Common myeloid progenitor, CD34-positive (primary cell): Measurements from ENCODE around the gene RBM4B.

Source experiments
- CTCF ChIA-PET: fragments of 350-600 bp; sonication (Branson Sonifier 250); formaldehyde crosslinking; loops from one replicate; lab custom pipeline; 2021; ENCODE audit warnings: antibody characterized with exemption; lab: Charles Lee
- POLR2A ChIA-PET: fragments of 350-600 bp; sonication (Branson Sonifier 250); formaldehyde crosslinking; loops from one replicate; lab custom pipeline; 2021; ENCODE audit warnings: antibody characterized with exemption; lab: Charles Lee
- DNase-seq, 3 donors: peaks; one replicate each; pipeline versions ENCODE4 v3.0.0 to v3.0.0-alpha.2; 2013
- H3K27ac ChIP-seq, 2 experiments: 1 replicate in 1 of 2; 2 replicates in 1 of 2; pipeline ENCODE4 v1.7.0; 2013; ENCODE audit warnings: inconsistent platforms in 2 of 2, low read length in 2 of 2, mild to moderate bottlenecking in 2 of 2, low read depth in 1 of 2, moderate library complexity in 1 of 2; ENCODE audit not compliant: severe bottlenecking in 2 of 2, insufficient read depth in 1 of 2, poor library complexity in 1 of 2
- H3K27me3 ChIP-seq, 5 experiments: replicated peaks in 2 of 5; 1 replicate in 3 of 5; 2 replicates in 2 of 5; pipeline versions ENCODE4 v1.6.1 to v1.7.0; 2013; ENCODE audit warnings: low read length in 4 of 5, mild to moderate bottlenecking in 2 of 5, moderate library complexity in 2 of 5, inconsistent platforms in 1 of 5; ENCODE audit not compliant: insufficient read depth in 5 of 5, control insufficient read depth in 4 of 5
- H3K36me3 ChIP-seq, 4 experiments: 1 replicate in 2 of 4; 2 replicates in 2 of 4; pipeline versions ENCODE4 v1.6.1 to v1.7.0; 2013; ENCODE audit warnings: low read length in 3 of 4, control low read depth in 1 of 4, mild to moderate bottlenecking in 1 of 4; ENCODE audit not compliant: control insufficient read depth in 4 of 4, insufficient read depth in 4 of 4
- H3K4me1 ChIP-seq, 4 experiments: 1 replicate in 3 of 4; 2 replicates in 1 of 4; pipeline versions ENCODE4 v1.6.1 to v1.7.1; 2013; ENCODE audit warnings: low read length in 3 of 4, mild to moderate bottlenecking in 3 of 4, control low read depth in 1 of 4, inconsistent platforms in 1 of 4, moderate library complexity in 1 of 4; ENCODE audit not compliant: control insufficient read depth in 4 of 4, insufficient read depth in 4 of 4; ENCODE audit errors: control extremely low read depth in 1 of 4
- H3K4me3 ChIP-seq, 7 experiments: 1 replicate in 4 of 7; 2 replicates in 3 of 7; pipeline versions ENCODE4 v1.5.1 to v1.7.0; 2013; ENCODE audit warnings: mild to moderate bottlenecking in 7 of 7, low read length in 6 of 7, moderate library complexity in 6 of 7, inconsistent platforms in 2 of 7, low read depth in 2 of 7, control low read depth in 1 of 7; ENCODE audit not compliant: insufficient read depth in 4 of 7, control insufficient read depth in 1 of 7; ENCODE audit errors: extremely low read depth in 1 of 7
- H3K9me3 ChIP-seq, 5 experiments: 1 replicate in 4 of 5; 2 replicates in 1 of 5; pipeline versions ENCODE4 v1.6.1 to v1.7.1; 2013; ENCODE audit warnings: low read length in 4 of 5, mild to moderate bottlenecking in 2 of 5, inconsistent platforms in 1 of 5, low read depth in 1 of 5, moderate library complexity in 1 of 5; ENCODE audit not compliant: control insufficient read depth in 4 of 5, insufficient read depth in 2 of 5; ENCODE audit errors: control extremely low read depth in 1 of 5
- WGBS: methylation state at CpG from one replicate; pipeline ENCODE4 v1.1.5; 2013; ENCODE audit not compliant: insufficient coverage; 5-methylcytosine and 5-hydroxymethylcytosine counted together

The RBM4B gene

DNA sequence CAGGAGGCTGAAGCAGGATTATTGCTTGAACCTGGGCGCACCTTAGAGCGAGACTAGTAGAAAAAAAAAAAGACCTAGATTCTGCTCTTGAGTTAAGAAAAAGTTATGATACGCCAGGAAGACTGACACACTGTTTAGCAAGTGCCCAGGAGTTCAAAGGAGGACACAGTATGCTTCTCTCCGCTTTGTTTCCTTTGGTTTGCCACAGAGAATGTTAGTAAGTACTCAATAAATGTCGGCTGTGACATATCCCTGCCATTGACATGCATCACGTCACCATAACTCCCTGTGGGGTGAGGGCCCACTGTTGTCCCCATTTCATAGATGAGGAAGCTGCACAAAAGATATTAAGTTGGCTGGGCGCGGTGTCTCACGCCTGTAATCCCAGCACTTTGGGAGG is 44.3 kb upstream of the RBM4B start:
- no peak for DNase-seq
- ChIA-PET POLR2A (interaction anchor here (0.6 kb wide), 1 partner anchor 44 kb away, joined by 3 read pairs; no protein-coding TSS in a partner anchor), CTCF (interaction anchor here (0.6 kb wide), 1 partner anchor 127 kb away, joined by 3 read pairs; no protein-coding TSS in a partner anchor)
- no peaks in the 10 kb centered on the region for H3K9me3 ChIP-seq
- peaks cover 6 to 33% (median 24%) of the 10 kb centered on the region in 5 experiments for H3K27me3 ChIP-seq
- peaks cover 0 to 25% (median 10%) of the 10 kb centered on the region in 4 experiments for H3K4me1 ChIP-seq
- no peaks in the 10 kb centered on the region for H3K36me3 ChIP-seq
- 94% methylated on average over 9 of the region's 9 CpGs for WGBS
- H3K4me3 ChIP-seq = no peak overlapping the region
- H3K27ac ChIP-seq = no peak overlapping the region

DNA sequence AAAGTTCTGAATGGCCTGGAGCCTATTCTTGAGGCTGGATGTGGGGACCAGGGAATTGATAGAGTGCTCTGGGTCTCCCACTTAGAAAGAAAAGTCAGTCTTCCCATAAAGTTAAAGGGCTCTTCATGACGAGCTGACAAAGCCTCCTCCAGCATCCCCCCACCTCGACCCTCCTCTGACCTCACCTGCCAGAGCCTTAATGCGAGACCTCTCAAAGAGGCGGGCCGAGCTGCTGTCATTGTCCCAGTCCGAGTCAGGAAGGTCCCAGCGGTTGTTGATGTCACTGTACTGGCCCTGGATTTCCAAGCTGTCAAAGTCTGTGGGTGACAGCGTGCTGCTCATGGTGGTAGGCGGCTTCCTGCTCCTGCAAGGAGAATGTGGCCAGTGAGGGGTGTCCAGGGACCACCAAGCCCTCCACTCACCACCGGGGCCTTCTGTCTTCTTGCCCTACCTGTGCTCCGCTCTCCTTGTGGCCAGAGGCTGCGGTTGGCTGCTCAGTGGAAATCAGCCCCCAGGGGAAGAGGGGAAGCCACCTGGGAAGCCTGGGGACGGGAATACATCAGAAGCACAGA is 43.3 kb upstream of the RBM4B start:
- no peaks in the 10 kb centered on the region for H3K9me3 ChIP-seq
- H3K4me1 ChIP-seq = peaks cover 0 to 19% (median 9%) of the 10 kb centered on the region in 4 experiments
- peaks cover 0 to 24% (median 15%) of the 10 kb centered on the region in 5 experiments for H3K27me3 ChIP-seq
- WGBS = 91% methylated on average over 11 of the region's 13 CpGs
- no peaks in the 10 kb centered on the region for H3K36me3 ChIP-seq
- H3K27ac ChIP-seq = no peak overlapping the region
- POLR2A ChIA-PET = no interaction called here
- CTCF ChIA-PET = no interaction called here
- DNase-seq = no peak
- no peak overlapping the region for H3K4me3 ChIP-seq

DNA sequence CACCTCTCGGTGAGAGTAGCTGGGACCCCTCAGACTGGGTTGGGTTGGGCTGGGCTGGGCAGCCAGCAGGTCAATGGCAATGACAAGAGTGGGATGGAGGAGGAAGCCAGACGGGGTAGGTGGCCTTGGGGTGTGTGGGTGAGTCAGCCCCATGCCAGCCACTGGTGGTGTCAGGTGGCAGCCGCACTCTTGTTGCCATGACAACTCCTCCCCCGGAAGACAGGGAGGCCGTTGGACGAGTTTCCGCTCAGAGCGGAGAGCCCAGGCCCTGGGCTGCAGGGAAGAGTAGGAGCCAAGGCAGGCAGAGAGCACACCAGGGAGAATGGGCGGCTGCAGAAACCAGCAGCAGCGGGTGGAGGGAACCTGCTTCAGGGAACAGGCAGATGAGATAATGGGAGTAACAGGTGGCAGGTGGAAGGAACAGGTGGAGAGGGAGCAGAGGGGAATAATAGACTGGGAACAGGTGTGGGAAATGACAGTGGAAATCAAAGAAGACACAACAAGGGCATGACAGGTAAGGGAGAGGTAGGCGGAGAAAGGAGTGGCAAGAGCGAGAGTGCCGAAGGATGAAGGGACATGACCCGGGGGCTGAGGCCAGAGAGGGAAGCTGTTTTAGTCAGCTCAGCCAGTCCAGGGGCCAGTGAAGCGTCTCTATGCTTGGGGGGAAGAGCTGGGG is 42.7 kb upstream of the RBM4B start:
- 60% methylated on average over 13 of the region's 15 CpGs for WGBS
- H3K4me1 ChIP-seq = peaks cover 0 to 16% (median 9%) of the 10 kb centered on the region in 4 experiments
- POLR2A ChIA-PET = no interaction called here
- no peaks in the 10 kb centered on the region for H3K9me3 ChIP-seq
- H3K27ac ChIP-seq = no peak overlapping the region
- H3K36me3 ChIP-seq = no peaks in the 10 kb centered on the region
- H3K27me3 ChIP-seq = peaks cover 0 to 18% (median 10%) of the 10 kb centered on the region in 5 experiments
- DNase-seq = peak; percentile 48 to 82 (median 79)
- CTCF ChIA-PET = no interaction called here
- H3K4me3 ChIP-seq = peak overlapping the region in 2 of 7 experiments; percentile 36 to 45

DNA sequence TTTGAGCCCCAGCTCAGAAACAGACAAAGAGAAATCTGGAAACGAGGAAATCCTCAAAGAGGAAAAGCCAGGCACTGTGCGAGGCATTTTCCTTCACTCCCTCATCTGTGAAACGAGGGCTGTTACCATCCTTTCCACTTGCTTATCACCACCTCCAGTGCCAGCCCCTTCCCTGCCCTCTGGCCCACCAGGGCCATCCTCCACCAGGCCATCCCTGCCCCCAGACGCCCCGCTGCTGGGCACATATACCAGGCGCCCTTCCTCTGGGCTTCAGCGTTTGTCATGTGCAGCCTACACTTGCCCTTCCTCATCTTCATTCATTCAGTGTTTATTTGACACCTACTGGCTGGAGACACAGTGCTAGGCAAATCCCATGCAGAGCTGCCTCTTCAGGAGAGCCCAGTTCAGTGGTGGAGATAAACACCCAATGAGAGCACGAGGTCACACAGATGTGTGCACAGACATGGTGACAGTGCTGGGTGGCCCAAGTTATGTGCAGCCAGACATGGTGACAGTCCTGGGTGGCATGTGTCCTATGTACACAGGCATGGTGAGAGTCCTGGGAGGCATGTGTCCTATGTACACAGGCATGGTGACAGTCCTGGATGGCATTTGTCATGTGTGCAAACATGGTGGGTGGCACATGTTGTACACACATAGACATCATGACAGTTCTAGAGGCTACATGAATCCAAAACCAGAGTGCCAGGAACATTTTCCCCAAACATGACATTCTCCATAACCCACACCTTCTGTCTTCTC is 41.6 kb upstream of the RBM4B start:
- peaks cover 0 to 16% (median 9%) of the 10 kb centered on the region in 4 experiments for H3K4me1 ChIP-seq
- no peaks in the 10 kb centered on the region for H3K36me3 ChIP-seq
- no peak for DNase-seq
- no peak overlapping the region for H3K27ac ChIP-seq
- ChIA-PET CTCF (no interaction called here), POLR2A (no interaction called here)
- peaks cover 0 to 8% (median 1%) of the 10 kb centered on the region in 5 experiments for H3K27me3 ChIP-seq
- no peaks in the 10 kb centered on the region for H3K9me3 ChIP-seq
- no peak overlapping the region for H3K4me3 ChIP-seq
- 97% methylated on average over 6 of the region's 8 CpGs for WGBS

DNA sequence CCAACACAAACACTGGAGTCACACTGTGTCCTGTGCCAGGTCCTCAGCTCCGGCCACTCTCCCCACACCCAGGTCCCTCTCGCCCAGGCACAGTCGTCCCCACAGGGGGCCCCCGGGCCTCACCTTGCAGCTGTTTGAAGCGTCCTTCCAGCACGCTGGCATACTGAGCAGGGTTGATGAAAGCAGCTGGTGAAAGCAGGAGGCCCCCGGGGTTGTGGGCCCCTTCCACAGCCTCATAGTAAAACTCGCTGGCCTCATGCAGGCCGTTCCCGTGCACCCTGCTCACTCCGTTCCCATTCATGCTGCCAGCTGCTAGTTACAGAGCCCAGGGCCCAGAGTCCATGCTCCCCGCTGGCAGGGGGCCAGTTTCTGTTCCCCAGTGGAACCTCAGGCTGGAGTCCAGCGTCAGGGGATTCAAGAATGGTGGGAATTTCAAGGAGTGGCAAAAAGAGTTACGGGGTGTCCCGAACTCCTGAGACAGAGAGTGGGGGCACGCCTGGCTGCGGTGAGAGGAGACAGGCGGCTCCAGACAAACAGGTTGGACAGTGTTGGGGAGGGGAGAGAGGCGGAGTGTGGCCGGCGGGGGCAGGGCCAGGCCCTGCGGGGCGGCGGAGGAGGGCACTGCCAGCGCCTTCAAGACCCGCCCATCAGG is 40.8 kb upstream of the RBM4B start:
- H3K9me3 ChIP-seq = no peaks in the 10 kb centered on the region
- ChIA-PET POLR2A (no interaction called here), CTCF (no interaction called here)
- no peak overlapping the region for H3K4me3 ChIP-seq
- peaks cover 0 to 1% (median 0%) of the 10 kb centered on the region in 5 experiments for H3K27me3 ChIP-seq
- no peak overlapping the region for H3K27ac ChIP-seq
- H3K4me1 ChIP-seq = peaks cover 0 to 19% (median 11%) of the 10 kb centered on the region in 4 experiments
- H3K36me3 ChIP-seq = no peaks in the 10 kb centered on the region
- WGBS = 74% methylated on average over 14 of the region's 26 CpGs
- DNase-seq = no peak

DNA sequence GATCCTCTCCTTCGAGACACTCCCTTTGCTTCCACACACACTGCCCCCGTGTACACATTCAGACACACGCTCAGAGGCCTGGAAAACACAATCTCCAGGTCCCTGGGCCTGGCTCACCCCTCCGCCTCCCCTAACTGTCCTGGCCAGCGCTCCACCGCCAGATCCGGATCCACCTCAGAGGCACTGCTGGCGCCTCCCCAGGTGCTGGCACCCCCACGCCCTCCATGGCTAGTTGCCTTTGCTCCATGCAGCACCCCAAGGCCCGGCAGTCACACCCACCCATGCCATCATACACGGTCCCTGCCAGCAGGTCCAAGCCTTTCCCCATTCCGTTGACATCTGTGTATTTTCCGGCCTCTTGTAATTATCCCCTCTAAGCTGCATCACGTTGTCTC is 40.2 kb upstream of the RBM4B start:
- whole genome bisulfite sequencing = 96% methylated on average over 10 of the region's 14 CpGs
- H3K9me3 ChIP-seq = no peaks in the 10 kb centered on the region
- no peak overlapping the region for H3K4me3 ChIP-seq
- ChIA-PET POLR2A (no interaction called here), CTCF (no interaction called here)
- no peak overlapping the region for H3K27ac ChIP-seq
- H3K27me3 ChIP-seq = peaks cover 0 to 1% (median 0%) of the 10 kb centered on the region in 5 experiments
- H3K4me1 ChIP-seq = peaks cover 0 to 19% (median 12%) of the 10 kb centered on the region in 4 experiments
- DNase-seq = no peak
- no peaks in the 10 kb centered on the region for H3K36me3 ChIP-seq
